K562 (cell line): ENCODE results near the gene NAPB. TPM values are rescaled to one million over a fixed set of nuclear protein-coding genes. Genes with fewer than 3 reads are reported as not detected.

Experiments used
- ATAC-seq: fragments of 200-7000 bp; cut with Tn5 transposase; 3 replicates; pipeline ENCODE4 v1.9.1; 2020; ENCODE audit warnings: moderate library complexity
- BruUV-seq: library from RNA; stranded (reverse); fragments of 400-500 nt; replicated peaks from 2 replicates; lab custom pipeline; 2021; lab: Mats Ljungman, UMichigan
- CTCF ChIA-PET: fragments of 300-600 bp; formaldehyde crosslinking; extraction: SDS; loops from one replicate; lab custom pipeline; 2021; ENCODE audit warnings: low intra/inter-chr PET ratio; lab: Yijun Ruan, JAX
- POLR2A ChIA-PET: fragments of 300-600, 350-650 bp; sonication (Branson Sonifier 250); formaldehyde crosslinking; extraction: SDS; loops from one replicate; lab custom pipeline; 2021; ENCODE audit warnings: antibody characterized with exemption, inconsistent platforms; lab: Yijun Ruan, JAX
- DNase-seq, 4 experiments: peaks; one replicate each; pipeline versions ENCODE4 v3.0.0 to v3.0.0-alpha.2; 2011 to 2018; ENCODE audit warnings: low spot score in 3 of 4, mixed read lengths in 3 of 4; ENCODE audit errors: extremely low read depth in 1 of 4
- FAIRE-seq: peaks from 2 replicates; lab custom pipeline; 2011; peaks lifted over from hg19 to GRCh38; lab: Jason Lieb, UNC
- H2AFZ ChIP-seq: 2 replicates; pipeline ENCODE4 v1.6.0; 2011; ENCODE audit warnings: low read depth, low read length, control low read depth, inconsistent platforms
- H3K27ac ChIP-seq: fragments of 200-600 bp; 3 replicates; pipeline ENCODE4 v1.8.0; 2011; ENCODE audit warnings: low read depth, mild to moderate bottlenecking, control low read depth, inconsistent platforms, low read length, moderate library complexity, mixed read lengths; ENCODE audit errors: extremely low read depth
- H3K27me3 ChIP-seq, 2 experiments: fragments of 300-600 bp in 1 of 2; 2 replicates in 1 of 2; 3 replicates in 1 of 2; pipeline versions ENCODE4 v1.6.0 to v1.8.0; 2011; ENCODE audit warnings: inconsistent platforms in 2 of 2, low read length in 2 of 2, mild to moderate bottlenecking in 1 of 2, mixed read lengths in 1 of 2, moderate library complexity in 1 of 2; ENCODE audit not compliant: control insufficient read depth in 2 of 2, insufficient read depth in 2 of 2
- H3K36me3 ChIP-seq: fragments of 300-600 bp; 3 replicates; pipeline ENCODE4 v1.8.0; 2011; ENCODE audit warnings: mild to moderate bottlenecking, low read length, inconsistent platforms; ENCODE audit not compliant: control insufficient read depth, insufficient read depth
- H3K4me1 ChIP-seq, 2 experiments: fragments of 200-600 bp in 1 of 2; replicated peaks in 1 of 2; 2 replicates in 1 of 2; 3 replicates in 1 of 2; pipeline versions ENCODE4 v1.5.1 to v1.8.0; 2011; ENCODE audit warnings: inconsistent platforms in 2 of 2, low read length in 2 of 2, mild to moderate bottlenecking in 1 of 2, mixed read lengths in 1 of 2, moderate library complexity in 1 of 2; ENCODE audit not compliant: control insufficient read depth in 2 of 2, insufficient read depth in 2 of 2
- H3K4me2 ChIP-seq: 2 replicates; pipeline ENCODE4 v1.6.1; 2011; ENCODE audit warnings: low read length, control low read depth, inconsistent platforms, mixed read lengths; ENCODE audit not compliant: insufficient read depth
- H3K4me3 ChIP-seq: fragments of 200-600 bp; sonication (generic), shearing (Covaris generic); 2 replicates; pipeline ENCODE4 v1.5.1; 2016; ENCODE audit warnings: control low read depth, inconsistent platforms
- H3K79me2 ChIP-seq: fragments of 200-600 bp; 3 replicates; pipeline ENCODE4 v1.8.0; 2011; ENCODE audit warnings: low read length, inconsistent platforms; ENCODE audit not compliant: control insufficient read depth, insufficient read depth
- H3K9ac ChIP-seq, 2 experiments: 2 replicates each; pipeline versions ENCODE4 v1.6.0 to v1.6.1; 2011; ENCODE audit warnings: low read depth in 2 of 2, low read length in 2 of 2, control low read depth in 1 of 2, inconsistent platforms in 1 of 2, mild to moderate bottlenecking in 1 of 2, mixed read lengths in 1 of 2; ENCODE audit not compliant: insufficient read depth in 1 of 2
- H3K9me1 ChIP-seq: one replicate; pipeline ENCODE4 v1.6.0; 2011; ENCODE audit warnings: inconsistent platforms, mild to moderate bottlenecking, low read length, moderate library complexity; ENCODE audit not compliant: control insufficient read depth, insufficient read depth
- H3K9me3 ChIP-seq: replicated peaks from 2 replicates; pipeline ENCODE4 v1.5.1; 2011; ENCODE audit warnings: low read depth, low read length, inconsistent platforms; ENCODE audit not compliant: control insufficient read depth, insufficient read depth
- H4K20me1 ChIP-seq: replicated peaks from 2 replicates; pipeline ENCODE4 v1.6.1; 2011; ENCODE audit warnings: low read length, inconsistent platforms, mixed read lengths; ENCODE audit not compliant: control insufficient read depth, insufficient read depth
- CREB3 ChIP-seq: fragments of 450-650 bp; conservative IDR thresholded peaks from 2 replicates; pipeline ENCODE4 v1.6.1; 2016; ENCODE audit warnings: missing genetic modification characterization, low read depth, mild to moderate bottlenecking, missing compliant biosample characterization, moderate library complexity
- FOXK1 ChIP-seq: sonication (generic); formaldehyde crosslinking; IDR thresholded peaks from 2 replicates; pipeline ENCODE4 v1.8.0; 2022; ENCODE audit warnings: missing genetic modification reagents, mild to moderate bottlenecking, borderline replicate concordance
- SRSF3 ChIP-seq: fragments of 200-400 bp; formaldehyde crosslinking; IDR thresholded peaks from 2 replicates; pipeline ENCODE4 v1.6.1; 2016; ENCODE audit warnings: mild to moderate bottlenecking, low read length, moderate library complexity; ENCODE audit not compliant: insufficient read depth
- TFAP4 ChIP-seq: sonication (generic); formaldehyde crosslinking; IDR thresholded peaks from 2 replicates; pipeline ENCODE4 v1.8.0; 2022; ENCODE audit warnings: missing genetic modification reagents, mild to moderate bottlenecking, moderate library complexity, borderline replicate concordance
- ZBTB2 ChIP-seq: fragments of 450-650 bp; IDR thresholded peaks from 2 replicates; pipeline ENCODE4 v1.6.1; 2016; ENCODE audit warnings: antibody characterized with exemption
- ZNF124 ChIP-seq: sonication (generic); formaldehyde crosslinking; IDR thresholded peaks from 2 replicates; pipeline ENCODE4 v1.8.1; 2022; ENCODE audit warnings: missing genetic modification reagents
- WGBS: fragments of 100-300 bp; shearing (Covaris generic); methylation state at CpG from one replicate; pipeline ENCODE4 v1.1.6; 2016; ENCODE audit warnings: low coverage, mixed read lengths; ENCODE audit not compliant: insufficient coverage; ENCODE audit errors: missing lambda C conversion rate; 5-methylcytosine and 5-hydroxymethylcytosine counted together
- in situ Hi-C: fragments of 300-500 bp; cut with MboI; formaldehyde crosslinking; loops from 4 replicates; pipeline ENCODE4 v1.15.0; 2018; ENCODE audit warnings: inconsistent platforms, mixed read lengths
- intact Hi-C: fragments of 100-400 bp; cut with micrococcal nuclease; formaldehyde crosslinking; loops from 2 replicates; pipeline ENCODE4 v1.14.2; 2022
- polyA plus RNA-seq, 8 experiments: library from polyadenylated mRNA; depleted of rRNA in 4 of 8; stranded (reverse) in 5 of 8; unstranded in 3 of 8; fragments of >200 nt; fragmentation: Nextera tagmentation in 2 of 8; fragmentation: Illumina TruSeq in 1 of 8; extraction: Ambion mirVana in 2 of 8; extraction: Trizol in 1 of 8; gene quantifications; 2 replicates each; pipeline versions ENCODE4 v1.2.1 to v1.2.3, GENCODE V29; 2011 to 2014; ENCODE audit warnings: inconsistent platforms in 1 of 8, missing spikeins in 1 of 8
- total RNA-seq, 7 experiments: library from RNA; depleted of rRNA in 6 of 7; stranded (reverse); fragments of >200 nt in 6 of 7; fragmentation: Illumina TruSeq in 2 of 7; extraction: Trizol in 2 of 7; gene quantifications; 2 replicates each; pipeline versions ENCODE4 v1.2.1 to v1.2.3, GENCODE V29; 2011 to 2021; ENCODE audit warnings: low replicate concordance in 1 of 7

The NAPB gene
- total and polyA plus RNA-seq, 9 of the 15 experiments (the other 6 are each of a cell fraction or from before 2014, with no cell fraction given): 1.4 to 7.7 (median 5.2) TPM

- in situ Hi-C loops: loop anchor here (10.0 kb wide), 1 partner anchor 180 kb away; no protein-coding TSS in a partner anchor
- Histone ChIP-seq H3K79me2 (no peaks in the 10 kb centered on the region), H3K9ac (no peak overlapping the region), H3K27me3 (no peaks in the 10 kb centered on the region), H4K20me1 (no peaks in the 10 kb centered on the region), H3K36me3 (no peaks in the 10 kb centered on the region), H3K9me1 (no peaks in the 10 kb centered on the region), H3K4me1 (peaks cover 4% of the 10 kb centered on the region in 2 experiments; a peak in 3 of 5 replicates), H3K27ac (no peak overlapping the region), H3K9me3 (no peaks in the 10 kb centered on the region), H3K4me2 (no peak overlapping the region), H3K4me3 (no peak overlapping the region), H2AFZ (no peak overlapping the region)
- ATAC-seq: no peak; the same call in 2 of the 3 replicates
- no TSS peak for BruUV-seq
- no peak for DNase-seq
- 11% methylated on average over 7 of the region's 7 CpGs for WGBS
- no peak for FAIRE-seq
- intact Hi-C loops: no loop called here
- CTCF ChIA-PET: no interaction called here
- POLR2A ChIA-PET: interaction anchor here (0.7 kb wide), 1 partner anchor 175 kb away, joined by 3 read pairs; no protein-coding TSS in a partner anchor
- no peak for TF ChIP-seq TFAP4 (CRISPR knock-in tag)
- no peak for TF ChIP-seq ZBTB2
- no peak for TF ChIP-seq CREB3 (tag)
- no peak for TF ChIP-seq FOXK1 (CRISPR knock-in tag)
- no peak for TF ChIP-seq SRSF3
- no peak for TF ChIP-seq ZNF124
These were observed 13.4 kb upstream of the NAPB start for GRCh38 chr20:23434521-23435313.
